HepG2 (cell line): Measurements from ENCODE around the gene UBE2N. TPM values are rescaled to one million over a fixed set of nuclear protein-coding genes. Genes with fewer than 3 reads are reported as not detected.

Experiments
- DDIT3 ChIP-seq: sonication (generic); formaldehyde crosslinking; IDR thresholded peaks from 2 replicates; pipeline ENCODE4 v1.4.0; 2020; ENCODE audit warnings: mild to moderate bottlenecking, missing genetic modification reagents
- FOXP4 ChIP-seq: sonication (generic); formaldehyde crosslinking; IDR thresholded peaks from 2 replicates; pipeline ENCODE4 v1.4.0; 2020; ENCODE audit warnings: missing genetic modification reagents
- MBD4 ChIP-seq: IDR thresholded peaks from 2 replicates; pipeline ENCODE4 v1.6.1; 2012; ENCODE audit warnings: low read length, inconsistent platforms, borderline replicate concordance
- MTA1 ChIP-seq: sonication (generic); formaldehyde crosslinking; IDR thresholded peaks from 2 replicates; pipeline ENCODE4 v1.4.0; 2020; ENCODE audit warnings: missing genetic modification reagents, mild to moderate bottlenecking, borderline replicate concordance
- MXI1 ChIP-seq: IDR thresholded peaks from 3 replicates; pipeline ENCODE4 v1.6.1; 2012; ENCODE audit warnings: low read depth, low read length, inconsistent platforms, borderline replicate concordance
- NR3C1 ChIP-seq: sonication (generic); formaldehyde crosslinking; IDR thresholded peaks from 2 replicates; pipeline ENCODE4 v1.4.0; 2020; ENCODE audit warnings: missing genetic modification reagents
- POGZ ChIP-seq: sonication (generic); formaldehyde crosslinking; IDR thresholded peaks from 2 replicates; pipeline ENCODE4 v1.4.0; 2020; ENCODE audit warnings: mild to moderate bottlenecking, missing genetic modification reagents
- PRPF4 ChIP-seq: fragments of 200-400 bp; formaldehyde crosslinking; IDR thresholded peaks from 2 replicates; pipeline ENCODE4 v1.6.1; 2016; ENCODE audit warnings: low read length, low read depth; ENCODE audit not compliant: poor library complexity, severe bottlenecking
- SMAD9 ChIP-seq: sonication (generic); formaldehyde crosslinking; IDR thresholded peaks from 2 replicates; pipeline ENCODE4 v1.5.1; 2020; ENCODE audit warnings: mild to moderate bottlenecking, missing genetic modification reagents
- SRSF9 ChIP-seq: fragments of 200-400 bp; formaldehyde crosslinking; IDR thresholded peaks from 2 replicates; pipeline ENCODE4 v1.6.1; 2018; ENCODE audit warnings: borderline replicate concordance, mild to moderate bottlenecking, low read depth, low read length; ENCODE audit not compliant: insufficient read depth, poor library complexity, severe bottlenecking
- TCF7L2 ChIP-seq: IDR thresholded peaks from 2 replicates; pipeline ENCODE4 v1.6.1; 2011; ENCODE audit warnings: mild to moderate bottlenecking, low read depth, low read length, moderate library complexity
- TOPORS ChIP-seq: sonication (generic); formaldehyde crosslinking; IDR thresholded peaks from 2 replicates; pipeline ENCODE4 v1.8.0; 2023; ENCODE audit warnings: mild to moderate bottlenecking, missing genetic modification reagents
- ZFAT ChIP-seq: sonication (generic); formaldehyde crosslinking; conservative IDR thresholded peaks from 2 replicates; pipeline ENCODE4 v1.8.1; 2023; ENCODE audit warnings: missing genetic modification reagents, inconsistent platforms
- ZFYVE20 ChIP-seq: sonication (generic); formaldehyde crosslinking; IDR thresholded peaks from 2 replicates; pipeline ENCODE4 v1.8.0; 2023; ENCODE audit warnings: low read depth, mild to moderate bottlenecking, moderate library complexity, missing genetic modification reagents, borderline replicate concordance
- ZKSCAN8 ChIP-seq: IDR thresholded peaks from 2 replicates; pipeline ENCODE4 v1.6.1; 2016; ENCODE audit warnings: borderline replicate concordance, missing genetic modification reagents, missing compliant biosample characterization
- ZNF20 ChIP-seq: sonication (generic); formaldehyde crosslinking; IDR thresholded peaks from 2 replicates; pipeline ENCODE4 v1.4.0; 2020; ENCODE audit warnings: mild to moderate bottlenecking, moderate library complexity, missing genetic modification reagents
- ZNF552 ChIP-seq: sonication (generic); formaldehyde crosslinking; IDR thresholded peaks from 2 replicates; pipeline ENCODE4 v1.9.0; 2022; ENCODE audit warnings: missing genetic modification reagents, mild to moderate bottlenecking, borderline replicate concordance
- ZNF703 ChIP-seq: sonication (generic); formaldehyde crosslinking; IDR thresholded peaks from 2 replicates; pipeline ENCODE4 v1.5.1; 2020; ENCODE audit warnings: missing genetic modification reagents, mild to moderate bottlenecking, moderate library complexity, borderline replicate concordance
- ZSCAN25 ChIP-seq: sonication (generic); formaldehyde crosslinking; IDR thresholded peaks from 2 replicates; pipeline ENCODE4 v1.8.0; 2022; ENCODE audit warnings: mild to moderate bottlenecking, missing genetic modification reagents
- ZSCAN30 ChIP-seq: sonication (generic); formaldehyde crosslinking; IDR thresholded peaks from 2 replicates; pipeline ENCODE4 v1.5.0; 2020; ENCODE audit warnings: mild to moderate bottlenecking, missing genetic modification reagents
- polyA plus RNA-seq, 8 experiments: library from polyadenylated mRNA; depleted of rRNA in 3 of 8; stranded (reverse) in 7 of 8; unstranded in 1 of 8; fragments of >200 nt; fragmentation: Illumina TruSeq in 4 of 8; extraction: Trizol in 4 of 8; gene quantifications; 2 replicates each; pipeline versions ENCODE4 v1.2.1 to v1.2.3, GENCODE V29; 2011 to 2016; ENCODE audit warnings: low read depth in 4 of 8, missing spikeins in 1 of 8, mixed read lengths in 1 of 8; ENCODE audit not compliant: insufficient read depth in 1 of 8
- total RNA-seq, 5 experiments: library from RNA; depleted of rRNA; stranded (reverse); fragments of >200 nt; fragmentation: Illumina TruSeq; extraction: Trizol; gene quantifications; 2 replicates each; pipeline ENCODE4 v1.2.3, GENCODE V29; 2016; ENCODE audit warnings: low read depth in 1 of 5
- TF ChIP-seq, protein P1 (sequence below): sonication (generic); formaldehyde crosslinking; IDR thresholded peaks from 2 replicates; pipeline ENCODE4 v1.4.0; 2020; ENCODE audit warnings: missing genetic modification reagents
- TF ChIP-seq, protein P2 (sequence below): sonication (generic); formaldehyde crosslinking; IDR thresholded peaks from 2 replicates; pipeline ENCODE4 v1.4.0; 2020; ENCODE audit warnings: low read depth, mild to moderate bottlenecking, missing genetic modification reagents
- TF ChIP-seq, protein P3 (sequence below): sonication (generic); formaldehyde crosslinking; IDR thresholded peaks from 2 replicates; pipeline ENCODE4 v1.5.0; 2020; ENCODE audit warnings: mild to moderate bottlenecking, missing genetic modification reagents, moderate library complexity

Gene UBE2N
- total and polyA plus RNA-seq, 2 of the 13 experiments (the other 11 are each of a cell fraction or from before 2014, with no cell fraction given): 188 to 197 TPM

- TF ChIP-seq, protein P1, sequence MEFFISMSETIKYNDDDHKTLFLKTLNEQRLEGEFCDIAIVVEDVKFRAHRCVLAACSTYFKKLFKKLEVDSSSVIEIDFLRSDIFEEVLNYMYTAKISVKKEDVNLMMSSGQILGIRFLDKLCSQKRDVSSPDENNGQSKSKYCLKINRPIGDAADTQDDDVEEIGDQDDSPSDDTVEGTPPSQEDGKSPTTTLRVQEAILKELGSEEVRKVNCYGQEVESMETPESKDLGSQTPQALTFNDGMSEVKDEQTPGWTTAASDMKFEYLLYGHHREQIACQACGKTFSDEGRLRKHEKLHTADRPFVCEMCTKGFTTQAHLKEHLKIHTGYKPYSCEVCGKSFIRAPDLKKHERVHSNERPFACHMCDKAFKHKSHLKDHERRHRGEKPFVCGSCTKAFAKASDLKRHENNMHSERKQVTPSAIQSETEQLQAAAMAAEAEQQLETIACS (CRISPR knock-in tag): peak; percentile 43; the same call in 1 of the 2 replicates
- TF ChIP-seq SMAD9 (CRISPR knock-in tag) (no peak), ZNF703 (CRISPR knock-in tag) (no peak), ZNF552 (CRISPR knock-in tag) (no peak), FOXP4 (CRISPR knock-in tag) (no peak), POGZ (CRISPR knock-in tag) (0 out of 2 replicates have a peak, but pooled peaks have one; percentile 15), DDIT3 (CRISPR knock-in tag) (no peak), MXI1 (peak; percentile 54; the same call in 1 of the 3 replicates), ZFYVE20 (no peak), MBD4 (no peak), MTA1 (CRISPR knock-in tag) (no peak), PRPF4 (no peak), NR3C1 (CRISPR knock-in tag) (no peak), TOPORS (CRISPR knock-in tag) (no peak), ZSCAN30 (no peak), ZSCAN25 (CRISPR knock-in tag) (no peak), SRSF9 (no peak), ZFAT (CRISPR knock-in tag) (no peak), TCF7L2 (no peak), ZKSCAN8 (CRISPR knock-in tag) (no peak), ZNF20 (CRISPR knock-in tag) (0 out of 2 replicates have a peak, but pooled peaks have one; percentile 28)
- TF ChIP-seq, protein P2, sequence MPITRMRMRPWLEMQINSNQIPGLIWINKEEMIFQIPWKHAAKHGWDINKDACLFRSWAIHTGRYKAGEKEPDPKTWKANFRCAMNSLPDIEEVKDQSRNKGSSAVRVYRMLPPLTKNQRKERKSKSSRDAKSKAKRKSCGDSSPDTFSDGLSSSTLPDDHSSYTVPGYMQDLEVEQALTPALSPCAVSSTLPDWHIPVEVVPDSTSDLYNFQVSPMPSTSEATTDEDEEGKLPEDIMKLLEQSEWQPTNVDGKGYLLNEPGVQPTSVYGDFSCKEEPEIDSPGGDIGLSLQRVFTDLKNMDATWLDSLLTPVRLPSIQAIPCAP (CRISPR knock-in tag): no peak
- TF ChIP-seq, protein P3, sequence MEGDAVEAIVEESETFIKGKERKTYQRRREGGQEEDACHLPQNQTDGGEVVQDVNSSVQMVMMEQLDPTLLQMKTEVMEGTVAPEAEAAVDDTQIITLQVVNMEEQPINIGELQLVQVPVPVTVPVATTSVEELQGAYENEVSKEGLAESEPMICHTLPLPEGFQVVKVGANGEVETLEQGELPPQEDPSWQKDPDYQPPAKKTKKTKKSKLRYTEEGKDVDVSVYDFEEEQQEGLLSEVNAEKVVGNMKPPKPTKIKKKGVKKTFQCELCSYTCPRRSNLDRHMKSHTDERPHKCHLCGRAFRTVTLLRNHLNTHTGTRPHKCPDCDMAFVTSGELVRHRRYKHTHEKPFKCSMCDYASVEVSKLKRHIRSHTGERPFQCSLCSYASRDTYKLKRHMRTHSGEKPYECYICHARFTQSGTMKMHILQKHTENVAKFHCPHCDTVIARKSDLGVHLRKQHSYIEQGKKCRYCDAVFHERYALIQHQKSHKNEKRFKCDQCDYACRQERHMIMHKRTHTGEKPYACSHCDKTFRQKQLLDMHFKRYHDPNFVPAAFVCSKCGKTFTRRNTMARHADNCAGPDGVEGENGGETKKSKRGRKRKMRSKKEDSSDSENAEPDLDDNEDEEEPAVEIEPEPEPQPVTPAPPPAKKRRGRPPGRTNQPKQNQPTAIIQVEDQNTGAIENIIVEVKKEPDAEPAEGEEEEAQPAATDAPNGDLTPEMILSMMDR (CRISPR knock-in tag): 0 out of 2 replicates have a peak, but pooled peaks have one; percentile 0
These were observed 64.2 kb downstream of the UBE2N start, which contains the start of gene NUDT4 (continued) for GRCh38 chr12:93377252-93378195.
